Fibroblast of lung (primary cell): Measurements from ENCODE around the gene LPA.
"Not testable (repeated sequence)": the region's sequence is repeated elsewhere in the genome, so short reads cannot be mapped to it uniquely, and the experiment has no call there.

ENCODE experiments used
- CTCF ChIP-seq, 2 donors: IDR thresholded peaks in 1 of 2; conservative IDR thresholded peaks in 1 of 2; 1 replicate in 1 of 2; 2 replicates in 1 of 2; pipeline ENCODE4 v1.5.1; 2011 to 2012; ENCODE audit warnings: low read length in 2 of 2, control low read depth in 1 of 2, inconsistent platforms in 1 of 2, low read depth in 1 of 2, mild to moderate bottlenecking in 1 of 2
- EZH2 ChIP-seq: IDR thresholded peaks from 2 replicates; pipeline ENCODE4 v1.5.1; 2012; ENCODE audit warnings: low read length, control low read depth, mild to moderate bottlenecking; ENCODE audit errors: missing control alignments

- not testable (repeated sequence) for TF ChIP-seq EZH2; CTCF (conservative IDR thresholded peaks at IDR 0.05 in 1 of 2, IDR thresholded peaks at IDR 0.05 in 1 of 2; ENCODE audit: low read depth in 1 of 2, low read length in 2 of 2)
Measured at GRCh38 chr6:160685101-160685761, 21.2 kb upstream of the LPA start.
